Mesodermal cell (in vitro differentiated cells): ENCODE data around the gene NDUFAF2.

ENCODE experiments used
- H3K27ac ChIP-seq: 2 replicates; pipeline ENCODE4 v1.7.0; 2013; ENCODE audit warnings: mild to moderate bottlenecking, low read depth, low read length, moderate library complexity; ENCODE audit not compliant: severe bottlenecking
- H3K36me3 ChIP-seq: 2 replicates; pipeline ENCODE4 v1.7.1; 2013; ENCODE audit warnings: mild to moderate bottlenecking, low read length, moderate library complexity; ENCODE audit not compliant: control insufficient read depth, insufficient read depth
- H3K4me1 ChIP-seq: one replicate; pipeline ENCODE4 v1.7.1; 2013; ENCODE audit warnings: mild to moderate bottlenecking, low read length; ENCODE audit not compliant: insufficient read depth, control insufficient read depth, poor library complexity, severe bottlenecking
- H3K4me3 ChIP-seq: 2 replicates; pipeline ENCODE4 v1.7.0; 2013; ENCODE audit warnings: low read length, control low read depth, mild to moderate bottlenecking; ENCODE audit not compliant: insufficient read depth, poor library complexity, severe bottlenecking; ENCODE audit errors: extremely low read depth
- H3K9me3 ChIP-seq: 2 replicates; pipeline ENCODE4 v1.7.1; 2013; ENCODE audit warnings: mild to moderate bottlenecking, low read length, moderate library complexity; ENCODE audit not compliant: control insufficient read depth
- WGBS, 2 experiments: methylation state at CpG; one replicate each; pipeline ENCODE4 v1.1.5; 2013; ENCODE audit warnings: missing lambda C conversion rate in 2 of 2; ENCODE audit not compliant: insufficient coverage in 2 of 2; 5-methylcytosine and 5-hydroxymethylcytosine counted together

NDUFAF2 gene

DNA sequence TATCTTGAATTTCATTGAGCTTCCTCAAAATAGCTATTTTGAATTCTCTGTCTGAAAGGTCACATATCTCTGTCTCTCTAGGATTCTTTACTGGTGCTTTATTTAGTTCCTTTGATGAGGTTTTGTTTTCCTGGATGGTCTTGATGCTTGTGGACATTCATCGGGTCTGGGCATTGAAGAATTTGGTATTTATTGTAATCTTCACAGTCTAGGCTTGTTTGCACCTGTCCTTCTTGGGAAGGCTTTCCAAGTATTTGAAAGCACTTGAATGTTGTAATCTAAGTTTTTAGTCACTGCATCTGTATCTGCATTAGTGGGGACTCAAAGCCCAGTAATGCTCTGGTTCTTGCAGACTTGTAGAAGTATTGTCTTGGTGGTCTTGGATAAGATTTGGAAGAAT lies 169.4 kb downstream of the NDUFAF2 start:
- no peaks in the 10 kb centered on the region for H3K9me3 ChIP-seq
- H3K27ac ChIP-seq = no peak overlapping the region
- H3K4me3 ChIP-seq = no peak overlapping the region
- H3K36me3 ChIP-seq = no peaks in the 10 kb centered on the region
- no peaks in the 10 kb centered on the region for H3K4me1 ChIP-seq
- WGBS, 2 experiments = no CpG with 5 or more reads among the region's 1 CpG

DNA sequence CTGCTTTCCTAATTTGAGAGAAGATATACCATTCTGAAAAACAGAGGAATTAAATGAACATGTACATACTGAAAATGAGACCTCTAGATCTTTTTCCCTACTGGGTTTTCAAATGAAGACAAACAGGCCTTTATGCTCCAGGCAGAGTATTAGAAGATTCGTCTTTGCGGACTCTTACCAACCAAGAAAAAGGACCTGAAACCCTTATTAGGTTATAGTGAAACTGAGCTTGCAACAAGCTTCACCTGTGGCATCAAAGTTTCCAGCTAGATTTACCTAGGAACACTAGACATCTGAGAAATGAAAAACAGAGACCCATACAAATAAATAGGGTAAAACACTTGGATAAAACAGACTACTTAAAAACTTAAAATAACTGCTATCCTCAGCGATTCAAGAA lies 171.0 kb downstream of the NDUFAF2 start:
- H3K36me3 ChIP-seq = no peaks in the 10 kb centered on the region
- no peak overlapping the region for H3K4me3 ChIP-seq
- no peak overlapping the region for H3K27ac ChIP-seq
- no peaks in the 10 kb centered on the region for H3K4me1 ChIP-seq
- no peaks in the 10 kb centered on the region for H3K9me3 ChIP-seq
- no CpG with 5 or more reads among the region's 3 CpGs for WGBS, 2 experiments

DNA sequence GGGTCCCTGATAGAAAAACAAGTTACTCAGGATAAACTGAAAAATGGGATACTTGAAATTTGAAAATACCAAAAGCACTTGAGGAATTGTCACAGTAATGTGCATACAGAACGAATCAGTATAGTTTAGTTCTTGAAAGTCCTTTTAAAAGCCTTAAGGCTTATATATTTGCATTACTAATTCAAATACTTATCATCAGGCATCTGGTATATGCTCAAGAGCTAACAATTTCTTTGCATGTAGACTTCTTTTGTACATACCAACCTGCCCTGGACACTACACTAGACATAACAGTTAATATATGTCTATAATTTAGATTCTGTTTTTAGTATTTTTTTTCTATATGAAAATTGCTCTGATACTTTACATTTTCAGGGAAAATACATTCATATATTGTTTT lies 174.1 kb downstream of the NDUFAF2 start:
- no peaks in the 10 kb centered on the region for H3K4me1 ChIP-seq
- H3K9me3 ChIP-seq = no peaks in the 10 kb centered on the region
- WGBS, 2 experiments = no CpG with 5 or more reads among the region's 1 CpG
- no peak overlapping the region for H3K27ac ChIP-seq
- no peaks in the 10 kb centered on the region for H3K36me3 ChIP-seq
- no peak overlapping the region for H3K4me3 ChIP-seq

DNA sequence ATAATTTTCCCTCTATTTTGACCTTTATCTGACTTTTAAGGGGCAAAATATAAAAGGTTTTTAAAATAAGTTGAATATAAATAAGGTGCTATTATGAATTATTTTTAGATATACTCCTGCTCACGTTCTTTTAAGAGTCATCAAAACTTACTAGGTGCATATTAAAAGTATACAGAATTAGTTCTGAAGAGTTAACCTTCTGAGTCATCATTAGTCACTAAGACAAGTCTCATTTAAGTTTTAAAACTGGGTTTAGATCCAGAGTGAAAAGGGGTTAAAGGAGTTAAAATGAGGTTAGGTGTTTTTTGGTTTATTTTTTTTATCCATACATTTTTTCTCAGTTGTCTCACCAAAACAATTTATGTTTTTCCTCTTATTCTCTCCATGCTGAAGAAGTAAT lies 175.5 kb downstream of the NDUFAF2 start:
- no peaks in the 10 kb centered on the region for H3K4me1 ChIP-seq
- H3K36me3 ChIP-seq = no peaks in the 10 kb centered on the region
- no peaks in the 10 kb centered on the region for H3K9me3 ChIP-seq
- no peak overlapping the region for H3K27ac ChIP-seq
- WGBS, 2 experiments = no CpG with 5 or more reads among the region's 1 CpG
- no peak overlapping the region for H3K4me3 ChIP-seq

DNA sequence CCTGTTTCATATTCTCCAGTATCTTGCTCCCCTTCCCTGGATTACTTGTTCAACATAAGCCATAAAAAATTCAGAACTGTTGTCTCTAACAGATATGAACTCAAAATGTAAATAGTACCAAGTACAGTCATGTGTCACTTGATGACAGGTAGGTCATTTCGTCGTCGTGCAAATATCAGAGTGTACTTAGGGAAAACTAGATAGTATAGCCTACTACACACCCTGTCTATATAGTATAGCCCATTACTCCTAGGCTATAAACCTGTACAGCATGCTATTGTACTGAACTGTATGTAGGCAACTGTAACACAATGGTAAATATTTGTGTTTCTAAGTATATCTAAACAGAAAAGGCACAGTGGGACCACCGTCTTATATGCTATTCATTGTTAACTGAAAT lies 178.1 kb downstream of the NDUFAF2 start:
- no peak overlapping the region for H3K4me3 ChIP-seq
- H3K9me3 ChIP-seq = no peaks in the 10 kb centered on the region
- WGBS, 2 experiments = 95% methylated on average over 4 of the region's 4 CpGs; no CpG with 5 or more reads in 1 of the 2 experiments
- no peak overlapping the region for H3K27ac ChIP-seq
- no peaks in the 10 kb centered on the region for H3K36me3 ChIP-seq
- no peaks in the 10 kb centered on the region for H3K4me1 ChIP-seq

DNA sequence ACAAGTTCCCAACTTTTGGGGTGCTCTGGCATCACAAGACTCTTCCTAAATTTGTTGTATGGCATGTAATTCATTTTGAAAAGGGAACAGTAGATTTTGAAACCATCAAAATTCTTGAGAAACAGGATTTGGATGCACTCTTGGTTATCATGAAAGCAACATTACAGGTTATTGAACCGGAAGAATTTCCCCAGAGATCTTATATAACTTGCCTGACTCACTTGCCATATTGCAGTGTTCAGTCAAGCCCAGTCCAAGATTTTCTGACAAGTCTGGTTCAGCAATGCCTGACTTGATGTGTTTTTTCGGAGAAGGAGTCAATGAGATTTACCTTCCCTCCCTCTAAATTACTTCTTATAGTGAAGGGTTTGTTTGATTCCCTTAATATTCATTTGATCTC lies 185.3 kb downstream of the NDUFAF2 start:
- H3K27ac ChIP-seq = no peak overlapping the region
- 100% methylated on average over 1 of the region's 2 CpGs; no CpG with 5 or more reads in 1 of the 2 experiments for WGBS, 2 experiments
- no peaks in the 10 kb centered on the region for H3K36me3 ChIP-seq
- H3K4me1 ChIP-seq = no peaks in the 10 kb centered on the region
- H3K4me3 ChIP-seq = no peak overlapping the region
- H3K9me3 ChIP-seq = no peaks in the 10 kb centered on the region

DNA sequence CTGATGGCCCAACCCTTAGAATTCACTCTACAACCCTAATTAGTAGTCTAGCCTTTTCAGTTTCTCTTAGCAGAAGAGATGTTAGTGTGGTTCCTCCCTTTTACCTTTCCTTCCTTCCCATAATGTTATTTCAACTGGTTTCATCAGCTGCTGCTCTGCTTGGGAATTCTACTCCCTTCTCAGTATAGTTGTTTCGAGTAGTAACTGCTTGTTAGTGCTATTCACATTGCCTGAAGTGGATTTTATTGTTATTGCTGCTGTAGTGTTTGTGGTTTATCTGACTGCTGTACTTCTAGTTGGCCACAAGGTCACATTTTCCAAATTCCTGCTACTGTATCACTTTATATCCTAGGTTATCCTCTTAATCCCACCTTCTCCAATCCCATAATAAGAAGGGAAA lies 187.6 kb downstream of the NDUFAF2 start:
- H3K4me3 ChIP-seq = no peak overlapping the region
- WGBS, 2 experiments = no CpG with 5 or more reads among the region's 1 CpG
- no peaks in the 10 kb centered on the region for H3K4me1 ChIP-seq
- H3K9me3 ChIP-seq = no peaks in the 10 kb centered on the region
- H3K27ac ChIP-seq = no peak overlapping the region
- H3K36me3 ChIP-seq = no peaks in the 10 kb centered on the region

DNA sequence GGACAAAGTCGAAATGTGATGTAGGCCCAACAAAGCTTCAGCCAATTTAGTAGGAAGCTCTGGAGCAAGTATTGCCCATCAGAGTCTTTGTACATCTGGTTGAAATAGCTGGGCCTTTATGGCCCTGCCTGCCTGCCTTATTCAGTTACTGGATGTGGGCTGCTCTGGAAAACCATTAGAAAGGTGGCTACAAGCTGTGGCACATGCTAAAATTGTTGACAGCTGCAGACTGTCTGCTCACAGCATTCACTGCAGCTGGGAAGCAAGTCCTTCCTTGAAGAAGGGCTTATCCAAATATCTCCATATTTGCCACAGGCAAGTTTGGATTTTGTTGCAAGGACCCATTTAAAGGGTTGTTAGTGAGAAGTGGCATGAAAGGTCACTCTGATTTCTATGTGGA lies 192.8 kb downstream of the NDUFAF2 start:
- Histone ChIP-seq H3K36me3 (no peaks in the 10 kb centered on the region), H3K4me3 (no peak overlapping the region), H3K4me1 (no peaks in the 10 kb centered on the region), H3K9me3 (no peaks in the 10 kb centered on the region), H3K27ac (no peak overlapping the region)
- WGBS, 2 experiments = 100% methylated on average over 1 of the region's 1 CpG

DNA sequence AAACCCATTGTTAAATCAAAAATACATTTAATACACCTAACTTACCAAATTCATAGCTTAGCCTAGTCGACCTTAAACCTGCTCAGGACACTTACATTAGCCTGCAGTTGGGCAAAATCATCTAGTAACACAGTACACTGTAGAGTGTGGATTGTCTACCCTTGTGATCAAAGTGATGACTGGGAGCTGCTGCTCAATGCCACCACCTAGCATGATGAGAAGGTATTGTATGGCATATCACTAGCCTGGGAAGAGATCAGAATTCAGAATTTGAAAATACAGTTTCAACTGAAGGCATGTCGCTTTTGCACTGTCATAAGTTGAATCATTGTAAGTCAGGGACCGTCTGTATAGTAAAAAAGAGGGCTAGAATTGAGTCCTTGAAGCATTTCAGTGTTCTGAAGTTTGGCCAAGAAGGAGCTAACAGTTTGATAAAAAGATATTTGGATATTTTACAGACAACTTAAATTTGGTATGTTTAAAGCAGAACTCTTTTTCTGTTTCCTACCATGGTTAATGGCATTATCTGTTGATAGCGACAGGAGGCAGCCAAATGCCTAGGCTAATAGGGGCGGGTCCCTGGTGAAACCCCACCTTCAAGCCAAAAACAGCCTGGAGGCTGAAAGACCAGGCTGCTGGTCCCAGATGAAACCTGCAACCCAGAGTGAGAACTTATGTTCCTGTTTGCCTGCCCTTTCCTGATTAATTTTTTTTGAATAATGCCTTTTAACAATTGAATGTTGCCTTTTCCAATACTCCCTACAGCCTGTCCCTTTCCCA lies 194.3 kb downstream of the NDUFAF2 start:
- H3K36me3 ChIP-seq = no peaks in the 10 kb centered on the region
- H3K9me3 ChIP-seq = no peaks in the 10 kb centered on the region
- H3K4me1 ChIP-seq = no peaks in the 10 kb centered on the region
- WGBS, 2 experiments = 82 to 92% methylated on average over 3 to 4 of the region's 5 CpGs
- no peak overlapping the region for H3K4me3 ChIP-seq
- H3K27ac ChIP-seq = no peak overlapping the region

DNA sequence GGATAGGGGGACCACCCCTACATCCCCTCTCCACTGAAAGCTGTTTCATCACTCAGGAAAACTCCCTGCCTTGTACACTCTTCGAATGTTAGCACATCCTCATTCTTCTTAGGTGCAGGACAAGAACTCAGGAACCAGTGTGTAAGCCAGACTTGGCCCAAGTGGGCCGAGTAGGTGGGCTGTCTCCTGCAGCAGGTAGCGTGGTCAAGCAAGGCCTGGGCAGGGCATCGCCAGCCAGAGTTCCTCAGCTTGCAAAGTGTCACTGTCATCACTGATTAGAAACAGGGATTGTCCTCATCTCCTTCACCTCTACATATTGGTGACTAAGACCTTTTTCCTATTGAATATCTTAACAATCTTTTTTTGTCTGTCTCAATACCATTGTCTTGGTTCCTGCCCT lies 194.9 kb downstream of the NDUFAF2 start:
- Histone ChIP-seq H3K4me1 (no peaks in the 10 kb centered on the region), H3K27ac (no peak overlapping the region), H3K36me3 (no peaks in the 10 kb centered on the region), H3K4me3 (no peak overlapping the region), H3K9me3 (no peaks in the 10 kb centered on the region)
- 84 to 95% methylated on average over 4 of the region's 4 CpGs for WGBS, 2 experiments

DNA sequence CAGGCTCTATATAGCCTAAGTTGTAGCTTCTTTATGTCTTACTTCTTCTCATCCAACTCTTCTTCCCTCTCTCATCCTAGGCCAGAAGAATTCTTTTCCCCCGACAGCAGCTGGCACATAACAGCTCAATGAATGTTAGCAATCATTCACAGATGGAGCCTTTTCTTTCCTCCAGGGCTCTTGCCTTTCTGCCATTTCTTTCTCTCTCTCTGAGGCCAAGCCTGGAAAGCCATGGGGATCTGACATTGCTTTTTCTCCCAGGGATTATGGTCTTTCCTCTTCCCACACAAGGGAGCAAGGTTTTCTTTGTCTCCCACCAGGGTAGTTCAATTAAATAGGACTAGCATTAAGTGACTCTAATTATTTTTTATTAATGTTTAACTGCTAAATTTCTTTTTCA lies 196.8 kb downstream of the NDUFAF2 start:
- 85 to 100% methylated on average over 1 of the region's 1 CpG for WGBS, 2 experiments
- H3K4me3 ChIP-seq = no peak overlapping the region
- H3K9me3 ChIP-seq = no peaks in the 10 kb centered on the region
- H3K36me3 ChIP-seq = no peaks in the 10 kb centered on the region
- no peak overlapping the region for H3K27ac ChIP-seq
- no peaks in the 10 kb centered on the region for H3K4me1 ChIP-seq
